ACC112 (cell line): Measurements from ENCODE around the gene CFAP20DC.
"Not testable (repeated sequence)": the region's sequence is repeated elsewhere in the genome, so short reads cannot be mapped to it uniquely, and the experiment has no call there.

Experiments
- H2AFZ ChIP-seq: fragments of 200-600 bp; sonication (generic); one replicate; pipeline ENCODE4 v1.6.0; 2017; ENCODE audit warnings: antibody characterized with exemption, low read length; ENCODE audit not compliant: unreplicated experiment
- H3K27ac ChIP-seq: fragments of 200-600 bp; sonication (generic); 2 replicates; pipeline ENCODE4 v1.5.1; 2014; ENCODE audit warnings: low read depth, mild to moderate bottlenecking, antibody characterized with exemption, low read length, moderate library complexity
- H3K27me3 ChIP-seq: fragments of 200-600 bp; sonication (generic); 2 replicates; pipeline ENCODE4 v1.6.1; 2014; ENCODE audit warnings: mild to moderate bottlenecking, antibody characterized with exemption, low read length, moderate library complexity, mixed read lengths; ENCODE audit not compliant: insufficient read depth
- H3K36me3 ChIP-seq: fragments of 200-600 bp; sonication (generic); 2 replicates; pipeline ENCODE4 v1.6.1; 2016; ENCODE audit warnings: mild to moderate bottlenecking, antibody characterized with exemption, low read length, moderate library complexity, mixed read lengths; ENCODE audit not compliant: insufficient read depth
- H3K4me1 ChIP-seq: fragments of 200-600 bp; sonication (generic); one replicate; pipeline ENCODE4 v1.6.1; 2016; ENCODE audit warnings: low read length, mixed read lengths; ENCODE audit not compliant: insufficient read depth, unreplicated experiment, control insufficient read depth
- H3K4me3 ChIP-seq: fragments of 200-600 bp; sonication (generic); 2 replicates; pipeline ENCODE4 v1.5.1; 2014; ENCODE audit warnings: mild to moderate bottlenecking, low read depth, low read length
- H3K79me2 ChIP-seq: fragments of 200-600 bp; sonication (generic); one replicate; pipeline ENCODE4 v1.6.0; 2016; ENCODE audit warnings: low read length; ENCODE audit not compliant: control insufficient read depth, unreplicated experiment, insufficient read depth

Gene CFAP20DC

DNA sequence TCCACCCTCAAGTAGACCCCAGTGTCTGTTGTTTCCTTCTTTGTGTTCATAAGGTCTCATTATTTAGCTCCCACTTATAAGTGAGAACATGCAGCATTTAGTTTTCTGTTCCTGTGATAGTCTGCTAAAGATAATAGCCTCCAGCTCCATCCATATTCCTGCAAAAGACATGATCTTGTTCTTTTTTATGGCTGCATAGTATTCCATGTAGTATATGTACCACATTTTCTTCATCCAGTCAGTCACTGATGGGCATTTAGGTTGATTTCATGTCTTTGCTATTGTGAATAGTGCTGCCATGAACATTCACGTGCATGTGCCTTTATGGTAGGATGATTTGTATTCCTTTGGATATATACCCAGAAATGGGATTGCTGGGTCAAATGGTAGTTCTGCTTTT is 82.0 kb downstream of the CFAP20DC start:
- H3K36me3 ChIP-seq, H3K79me2 ChIP-seq, H3K4me3 ChIP-seq, H2AFZ ChIP-seq, H3K27me3 ChIP-seq, H3K27ac ChIP-seq: not testable (repeated sequence)
- peaks cover 31% of the 10 kb centered on the region for H3K4me1 ChIP-seq

- H3K27me3 ChIP-seq, result no peaks in the 10 kb centered on the region
- H3K27ac ChIP-seq, result peak overlapping the region; percentile 25
- peaks cover 44% of the 10 kb centered on the region for H3K4me1 ChIP-seq
- peak overlapping the region; percentile 44 for H2AFZ ChIP-seq
- no peak overlapping the region for H3K4me3 ChIP-seq
- no peaks in the 10 kb centered on the region for H3K79me2 ChIP-seq
- H3K36me3 ChIP-seq, result no peaks in the 10 kb centered on the region
These were observed 84.0 kb downstream of the CFAP20DC start for GRCh38 chr3:58965865-58966264.

DNA sequence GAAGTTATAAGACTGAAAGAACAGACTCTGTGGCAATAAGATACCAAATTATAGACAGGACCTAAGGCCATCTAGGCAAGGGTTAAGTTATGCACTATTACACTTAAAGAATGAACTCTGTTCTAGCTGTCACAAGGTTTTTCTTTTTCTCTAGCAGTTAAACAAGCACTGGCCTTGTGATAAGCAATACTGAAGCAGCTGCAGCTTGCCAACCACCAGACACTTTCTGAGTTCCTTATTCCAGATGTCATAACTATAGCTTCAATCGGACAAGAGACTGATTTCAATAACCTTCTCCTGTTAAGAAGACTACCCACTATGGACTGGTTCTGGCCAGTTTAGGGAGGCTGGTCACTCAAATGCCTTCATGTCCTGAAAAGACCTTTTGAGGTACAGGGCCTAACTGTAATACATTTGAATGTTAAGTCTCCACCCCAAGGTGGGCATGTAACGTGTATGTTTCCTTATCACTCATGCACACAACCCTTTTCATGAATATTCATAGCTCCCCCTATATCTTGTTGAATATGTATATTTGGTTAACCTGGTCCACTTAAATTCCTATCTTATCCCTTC is 85.8 kb downstream of the CFAP20DC start:
- Histone ChIP-seq H3K79me2 (no peaks in the 10 kb centered on the region), H3K27ac (no peak overlapping the region), H3K36me3 (no peaks in the 10 kb centered on the region), H3K27me3 (no peaks in the 10 kb centered on the region), H3K4me3 (no peak overlapping the region), H3K4me1 (peaks cover 44% of the 10 kb centered on the region), H2AFZ (no peak overlapping the region)

DNA sequence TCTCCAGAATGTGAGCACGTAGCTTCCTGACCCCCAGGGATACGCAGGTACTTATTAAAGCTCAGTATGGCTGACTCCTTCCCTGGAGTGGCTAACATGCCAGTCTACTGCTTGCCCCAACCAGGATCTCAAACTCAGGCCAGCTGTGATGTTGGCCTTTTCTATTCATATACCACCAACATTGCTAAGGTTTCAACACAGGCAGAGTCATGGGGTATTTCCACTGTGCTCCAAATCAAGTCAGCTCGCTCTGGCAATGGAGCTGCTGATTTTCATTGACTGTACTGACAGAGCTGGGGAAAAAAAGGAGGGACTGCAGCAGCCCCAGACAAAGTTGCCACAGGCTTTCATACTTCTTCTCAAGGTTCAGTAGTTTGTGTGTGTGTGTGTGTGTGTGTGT is 87.0 kb downstream of the CFAP20DC start:
- H3K27ac ChIP-seq, result peak overlapping the region; percentile 63
- H3K27me3 ChIP-seq, result no peaks in the 10 kb centered on the region
- peaks cover 44% of the 10 kb centered on the region for H3K4me1 ChIP-seq
- H3K4me3 ChIP-seq, result no peak overlapping the region
- H3K79me2 ChIP-seq, result no peaks in the 10 kb centered on the region
- no peaks in the 10 kb centered on the region for H3K36me3 ChIP-seq
- no peak overlapping the region for H2AFZ ChIP-seq

DNA sequence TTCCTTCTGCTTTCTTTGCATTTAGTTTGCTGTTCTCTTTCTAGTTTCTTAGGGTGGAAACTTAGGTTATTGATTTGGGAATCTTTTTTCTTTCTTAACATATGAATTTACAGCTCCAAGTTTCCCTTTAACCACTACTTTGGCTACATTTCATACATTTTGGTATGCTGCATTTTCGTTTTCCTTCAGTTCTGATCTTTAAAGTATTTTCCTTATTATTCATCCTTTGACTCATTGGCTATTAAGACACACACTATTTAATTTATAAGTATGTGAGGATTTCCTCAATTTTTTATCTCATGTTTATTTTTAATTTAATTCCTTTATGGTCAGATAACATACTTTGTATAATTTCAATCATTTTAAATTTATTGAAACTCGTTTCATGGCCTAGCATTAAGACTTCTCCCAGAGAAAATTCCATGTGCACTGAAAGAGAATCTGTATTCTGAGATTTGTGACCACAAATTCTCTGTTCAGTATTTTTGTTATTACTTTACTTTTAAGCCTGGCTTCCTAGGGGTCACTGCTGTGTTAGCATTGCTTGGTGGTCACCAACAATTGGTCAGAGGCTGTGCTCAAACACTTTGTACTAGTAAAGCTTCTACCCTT is 87.7 kb downstream of the CFAP20DC start:
- peak overlapping the region; percentile 63 for H3K27ac ChIP-seq
- no peaks in the 10 kb centered on the region for H3K36me3 ChIP-seq
- H3K79me2 ChIP-seq, result no peaks in the 10 kb centered on the region
- H2AFZ ChIP-seq, result peak overlapping the region; percentile 39
- peak overlapping the region; percentile 44; the same call in 1 of the 2 replicates for H3K4me3 ChIP-seq
- H3K27me3 ChIP-seq, result no peaks in the 10 kb centered on the region
- H3K4me1 ChIP-seq, result peaks cover 44% of the 10 kb centered on the region

DNA sequence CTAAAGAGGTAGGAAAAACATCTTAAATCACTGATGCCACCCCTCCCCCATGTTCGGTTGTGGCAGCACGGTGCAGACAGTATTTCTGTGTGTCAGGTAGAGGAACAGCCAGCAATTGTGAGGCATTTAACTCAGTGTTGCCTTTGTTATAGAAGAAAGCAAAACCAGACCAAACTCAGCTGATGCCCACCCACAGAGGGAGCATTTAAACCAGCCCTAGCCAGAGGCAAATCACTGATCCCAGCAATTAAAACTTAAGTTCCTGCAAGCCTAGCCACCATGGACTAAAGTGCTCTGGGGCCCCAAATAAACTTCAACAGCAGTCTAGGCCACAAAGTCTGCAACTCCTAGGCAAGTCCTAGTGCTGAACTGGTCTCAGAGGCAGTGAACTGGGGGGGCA is 94.5 kb downstream of the CFAP20DC start:
- Histone ChIP-seq H3K79me2 (no peaks in the 10 kb centered on the region), H3K27ac (no peak overlapping the region), H3K4me1 (peaks cover 7% of the 10 kb centered on the region), H3K36me3 (no peaks in the 10 kb centered on the region), H3K27me3 (no peaks in the 10 kb centered on the region), H2AFZ (no peak overlapping the region), H3K4me3 (no peak overlapping the region)

- Histone ChIP-seq H3K27ac (no peak overlapping the region), H3K4me3 (no peak overlapping the region), H3K79me2 (no peaks in the 10 kb centered on the region), H3K36me3 (no peaks in the 10 kb centered on the region), H2AFZ (no peak overlapping the region), H3K4me1 (peaks cover 7% of the 10 kb centered on the region), H3K27me3 (no peaks in the 10 kb centered on the region)
These were observed 96.5 kb downstream of the CFAP20DC start for GRCh38 chr3:58953288-58953687.

- no peaks in the 10 kb centered on the region for H3K36me3 ChIP-seq
- H3K79me2 ChIP-seq, result no peaks in the 10 kb centered on the region
- no peak overlapping the region for H2AFZ ChIP-seq
- no peak overlapping the region for H3K4me3 ChIP-seq
- no peaks in the 10 kb centered on the region for H3K27me3 ChIP-seq
- no peak overlapping the region for H3K27ac ChIP-seq
- H3K4me1 ChIP-seq, result peaks cover 7% of the 10 kb centered on the region
These were observed 97.5 kb downstream of the CFAP20DC start for GRCh38 chr3:58952128-58952917.

DNA sequence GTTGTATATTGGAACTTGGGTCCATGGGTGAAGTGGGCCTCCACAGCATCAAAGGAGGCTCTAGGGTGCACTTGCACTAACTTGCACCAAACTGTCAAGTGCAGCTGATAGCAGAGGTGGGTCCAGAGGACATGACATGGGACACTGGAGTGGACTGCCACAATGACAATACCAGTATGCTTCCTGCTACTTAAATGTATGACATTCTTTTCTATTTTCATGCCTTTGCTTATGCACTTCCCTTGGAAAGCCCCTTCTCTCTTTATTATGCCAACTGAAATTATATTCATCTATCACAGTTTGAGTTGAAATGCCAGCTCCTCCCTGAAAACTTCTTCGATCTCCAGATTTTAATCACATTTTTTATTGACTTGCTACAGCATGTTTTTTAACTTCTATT is 101.8 kb downstream of the CFAP20DC start:
- H3K27ac ChIP-seq, result no peak overlapping the region
- H3K4me1 ChIP-seq, result peaks cover 7% of the 10 kb centered on the region
- no peak overlapping the region for H2AFZ ChIP-seq
- H3K36me3 ChIP-seq, result no peaks in the 10 kb centered on the region
- no peak overlapping the region for H3K4me3 ChIP-seq
- H3K79me2 ChIP-seq, result no peaks in the 10 kb centered on the region
- no peaks in the 10 kb centered on the region for H3K27me3 ChIP-seq

DNA sequence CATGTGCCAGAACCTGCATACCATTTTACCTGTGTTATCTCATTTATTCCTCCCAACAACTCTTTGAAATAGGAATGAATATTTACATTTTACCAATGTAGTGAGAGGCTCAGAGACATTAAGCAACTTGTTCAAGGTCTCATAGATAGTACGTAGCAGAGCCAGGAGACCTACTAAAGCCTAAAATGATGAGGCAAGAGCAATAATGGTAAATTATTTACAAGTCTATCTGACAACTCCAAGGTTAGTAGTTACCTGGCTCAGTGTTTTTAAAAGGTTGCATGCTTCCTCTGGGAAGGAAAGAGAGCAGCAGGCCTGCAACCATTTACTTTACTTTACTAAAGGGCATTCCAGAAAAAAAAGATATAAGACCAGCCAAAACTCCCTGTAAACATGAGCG is 103.0 kb downstream of the CFAP20DC start:
- Histone ChIP-seq H3K4me3 (no peak overlapping the region), H2AFZ (no peak overlapping the region), H3K27ac (no peak overlapping the region), H3K4me1 (no peaks in the 10 kb centered on the region), H3K36me3 (no peaks in the 10 kb centered on the region), H3K27me3 (no peaks in the 10 kb centered on the region), H3K79me2 (no peaks in the 10 kb centered on the region)

GRCh38 chr3:58938057-58938456 is 111.8 kb downstream of the CFAP20DC start:
- H3K4me1 ChIP-seq, result no peaks in the 10 kb centered on the region
- H3K27me3 ChIP-seq, result no peaks in the 10 kb centered on the region
- H3K79me2 ChIP-seq, result no peaks in the 10 kb centered on the region
- no peak overlapping the region for H3K27ac ChIP-seq
- no peaks in the 10 kb centered on the region for H3K36me3 ChIP-seq
- H3K4me3 ChIP-seq, result no peak overlapping the region
- no peak overlapping the region for H2AFZ ChIP-seq
